GM19452 (cell line): ENCODE measurements around the gene HDDC2.

Source experiments
- ATAC-seq: cut with Tn5 transposase; IDR thresholded peaks from one replicate; pipeline ENCODE4 v1.9.1; 2021; ENCODE audit not compliant: unreplicated experiment

The HDDC2 gene

GRCh38 chr6:125245109-125245508, 56.7 kb downstream of the HDDC2 start:
- no peak for ATAC-seq

DNA sequence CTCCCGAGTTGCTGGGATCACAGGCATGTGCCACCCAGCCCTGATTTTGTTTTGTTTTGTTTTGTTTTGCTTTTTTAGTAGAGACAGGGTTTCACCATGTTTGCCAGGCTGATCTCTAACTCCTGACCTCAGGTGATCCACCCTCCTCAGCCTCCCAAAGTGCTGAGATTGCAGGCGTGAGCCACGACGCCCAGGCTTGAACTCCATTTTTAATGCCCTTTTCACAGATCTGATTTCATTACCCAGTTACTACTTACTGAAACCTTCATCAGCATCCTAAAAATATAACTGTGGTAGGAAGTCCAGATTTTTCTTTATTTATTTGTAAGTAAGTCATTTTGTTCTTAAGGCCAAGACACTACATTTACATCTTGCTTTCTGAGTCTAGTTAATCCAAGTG, 64.0 kb downstream of the HDDC2 start:
- no peak for ATAC-seq

GRCh38 chr6:125236536-125237327, 65.0 kb downstream of the HDDC2 start:
- ATAC-seq = no peak

DNA sequence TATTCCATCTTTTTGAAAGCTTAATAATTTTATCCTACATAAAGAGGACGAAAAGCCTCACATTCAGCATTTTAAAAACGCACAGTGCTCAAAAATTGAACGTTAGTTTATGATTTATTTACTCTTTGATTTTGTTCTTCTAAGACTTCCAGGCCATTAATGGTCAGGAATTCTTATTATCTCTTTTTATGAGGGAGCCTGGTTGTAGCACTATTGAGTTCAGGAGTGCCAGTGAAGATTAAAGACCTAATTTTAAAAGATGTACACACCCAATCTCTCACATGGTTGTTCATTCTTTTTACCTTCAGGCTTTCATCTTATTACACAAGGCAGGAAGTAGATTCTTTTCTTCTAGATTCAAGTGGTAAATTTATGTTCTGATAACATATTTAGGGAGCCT, 68.6 kb downstream of the HDDC2 start:
- no peak for ATAC-seq

- no peak for ATAC-seq
Measured at GRCh38 chr6:125232466-125232865, 69.3 kb downstream of the HDDC2 start.

DNA sequence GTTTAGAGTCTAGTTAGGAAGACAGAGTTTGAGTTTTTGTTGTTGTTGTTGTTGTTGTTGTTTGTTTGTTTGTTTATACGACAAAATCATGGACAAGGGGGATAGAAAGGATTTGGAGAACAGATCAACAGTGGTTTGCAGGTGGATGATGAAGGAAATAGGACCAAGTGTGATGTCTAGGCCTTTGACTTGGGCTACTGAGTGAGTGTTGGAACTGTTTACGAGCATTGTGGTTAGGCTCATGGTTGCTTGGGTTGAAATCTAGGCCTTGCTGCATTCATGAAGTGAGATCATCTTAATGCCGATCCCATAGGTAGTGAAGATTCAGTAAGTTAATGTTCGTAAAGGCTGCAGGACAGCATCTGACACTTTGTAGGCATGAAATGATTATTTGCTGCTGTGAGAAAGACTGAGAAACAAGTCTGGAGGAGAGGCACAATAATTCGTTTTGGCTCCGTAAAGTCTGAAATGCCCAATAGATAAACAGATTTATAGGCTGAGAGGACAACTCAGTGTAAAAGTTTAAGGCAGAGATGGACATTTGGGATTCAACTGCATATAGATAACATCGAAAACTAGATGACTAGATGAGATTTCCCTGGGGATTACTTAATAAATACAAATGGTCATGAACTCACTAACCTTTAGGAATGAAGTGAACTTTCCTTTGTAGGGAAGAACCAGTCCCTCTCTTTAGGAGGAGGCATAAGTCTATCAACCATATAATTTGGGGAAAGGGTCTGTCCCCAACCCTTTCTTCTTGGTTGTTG, 70.0 kb downstream of the HDDC2 start:
- no peak for ATAC-seq

DNA sequence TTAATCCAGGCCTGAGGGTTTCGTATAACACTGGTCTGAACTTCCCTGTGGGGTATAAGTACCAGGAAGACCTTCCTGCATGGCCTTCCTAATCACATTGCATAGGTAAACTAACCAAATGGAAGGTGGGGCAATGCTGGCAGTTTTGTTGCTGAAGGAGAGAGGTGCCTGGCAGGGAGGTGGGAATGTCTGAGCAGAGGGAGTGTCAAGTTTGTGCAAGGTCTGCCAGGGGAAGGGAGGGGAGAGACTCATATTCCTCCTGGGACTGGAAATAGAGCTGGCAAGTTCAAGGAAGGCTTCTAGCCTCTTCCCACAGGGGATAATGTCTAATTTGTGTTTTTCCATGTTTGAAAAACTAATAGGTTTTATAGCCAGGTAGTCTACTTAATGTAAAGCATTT, 70.6 kb downstream of the HDDC2 start:
- ATAC-seq = no peak

DNA sequence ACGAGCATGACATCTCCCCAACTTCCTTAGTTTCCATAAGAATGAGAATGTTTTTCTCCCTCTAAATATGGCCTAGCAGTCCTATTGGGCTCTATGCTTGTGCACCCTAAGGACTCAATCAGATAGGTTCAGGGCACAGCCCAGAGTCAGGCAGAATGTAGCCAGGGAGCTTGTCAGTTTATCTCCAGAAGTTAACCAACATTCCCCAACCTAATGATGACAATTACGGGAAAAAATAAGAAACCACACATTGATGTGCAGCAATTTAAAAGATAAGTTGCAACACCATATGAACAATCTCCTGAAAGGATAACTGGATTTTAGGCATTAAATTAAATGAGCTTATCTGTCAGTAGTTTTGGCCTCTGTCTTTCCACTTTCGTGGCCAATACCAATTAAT, 71.1 kb downstream of the HDDC2 start:
- no peak for ATAC-seq

DNA sequence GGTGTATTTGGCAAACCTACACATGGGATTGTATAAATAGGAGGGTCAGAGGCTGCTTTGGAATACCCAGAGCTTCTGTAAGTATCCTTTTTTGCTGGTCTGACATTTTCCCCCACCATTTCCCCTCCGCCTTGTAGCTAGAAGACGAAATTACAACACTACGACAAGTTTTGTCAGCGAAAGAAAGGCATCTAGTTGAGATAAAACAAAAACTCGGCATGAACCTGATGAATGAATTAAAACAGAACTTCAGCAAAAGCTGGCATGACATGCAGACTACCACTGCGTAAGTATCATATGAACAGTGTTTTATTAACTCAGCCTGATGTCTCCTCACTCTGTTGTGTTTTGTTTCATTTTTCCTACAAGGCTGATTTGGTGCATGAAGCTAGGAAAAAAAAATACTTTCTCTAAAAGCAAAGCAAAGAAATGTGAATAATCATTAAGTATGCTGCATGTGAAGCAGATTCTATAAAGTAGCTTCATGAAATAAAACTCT, 72.7 kb downstream of the HDDC2 start:
- no peak for ATAC-seq

DNA sequence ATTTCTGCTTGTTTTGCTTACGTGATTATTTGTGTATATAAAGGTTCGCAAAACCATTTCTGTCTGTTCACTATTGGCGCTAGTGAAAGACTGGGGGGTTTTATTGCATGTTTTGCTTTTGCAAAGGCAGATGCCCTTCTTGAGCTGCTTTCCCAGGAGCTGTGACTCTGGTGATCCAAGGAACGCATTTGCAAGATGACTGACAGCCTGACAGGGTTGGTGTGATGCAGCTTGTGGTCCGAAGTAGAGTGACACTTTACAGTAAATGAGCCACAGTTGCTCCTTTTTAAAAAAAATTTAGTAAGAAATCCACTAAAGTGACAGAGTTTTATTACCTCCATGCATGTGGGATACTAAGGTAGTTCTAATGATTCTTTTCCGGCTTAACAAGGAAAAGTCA, 74.5 kb downstream of the HDDC2 start:
- no peak for ATAC-seq
